ENCODE data around the gene PTGR3.
A peak's percentile ranks its signal among the peaks of the same experiment; 100 is the strongest.

PTGR3 gene

DNA sequence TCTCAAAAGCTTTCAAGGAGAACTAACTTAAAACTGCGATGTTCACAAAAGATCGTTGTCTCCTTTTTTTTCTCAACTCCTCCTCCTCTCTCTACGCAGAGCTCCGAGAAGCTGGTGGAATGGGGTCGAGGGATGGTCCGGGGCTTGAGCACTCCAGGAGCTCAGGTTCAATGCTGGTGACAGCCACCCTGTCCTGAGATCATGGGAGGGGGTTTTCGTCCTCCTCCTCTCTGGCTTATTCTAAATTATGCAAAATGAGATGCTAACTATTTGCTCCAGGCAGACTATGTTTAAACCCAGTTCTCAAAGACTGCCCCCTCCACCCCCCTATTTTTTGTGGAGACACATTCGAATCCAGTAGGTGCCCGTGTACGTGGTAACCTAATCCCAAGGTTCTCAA lies 13.5 kb upstream of the PTGR3 start:
- Histone ChIP-seq H3K79me2 (ENCODE audit: control insufficient read depth, insufficient read depth, low read length, unreplicated experiment) (peaks cover 35% of the 10 kb centered on the region), H3K27me3 (ENCODE audit: insufficient read depth, low read length) (no peaks in the 10 kb centered on the region), H3K27ac (ENCODE audit: low read depth, low read length) (no peak overlapping the region), H3K4me3 (ENCODE audit: low read depth, low read length) (no peak overlapping the region), H3K36me3 (ENCODE audit: insufficient read depth, low read length) (no peaks in the 10 kb centered on the region), H3K4me1 (ENCODE audit: control insufficient read depth, insufficient read depth, low read length, unreplicated experiment) (peaks cover 30% of the 10 kb centered on the region), H2AFZ (ENCODE audit: low read length, unreplicated experiment) (no peak overlapping the region)

GRCh38 chr18:75221897-75222296 lies 13.0 kb upstream of the PTGR3 start:
- Histone ChIP-seq H3K79me2 (ENCODE audit: control insufficient read depth, insufficient read depth, low read length, unreplicated experiment) (peaks cover 39% of the 10 kb centered on the region), H3K4me3 (ENCODE audit: low read depth, low read length) (no peak overlapping the region), H3K4me1 (ENCODE audit: control insufficient read depth, insufficient read depth, low read length, unreplicated experiment) (peaks cover 30% of the 10 kb centered on the region), H3K36me3 (ENCODE audit: insufficient read depth, low read length) (no peaks in the 10 kb centered on the region), H2AFZ (ENCODE audit: low read length, unreplicated experiment) (no peak overlapping the region), H3K27me3 (ENCODE audit: insufficient read depth, low read length) (no peaks in the 10 kb centered on the region), H3K27ac (ENCODE audit: low read depth, low read length) (no peak overlapping the region)

- H3K4me3 ChIP-seq (ENCODE audit: low read depth, low read length): peak overlapping the region; percentile 50; the same call in 1 of the 2 replicates
- H3K79me2 ChIP-seq (ENCODE audit: control insufficient read depth, insufficient read depth, low read length, unreplicated experiment): peaks cover 40% of the 10 kb centered on the region
- H3K4me1 ChIP-seq (ENCODE audit: control insufficient read depth, insufficient read depth, low read length, unreplicated experiment): peaks cover 31% of the 10 kb centered on the region
- no peaks in the 10 kb centered on the region for H3K27me3 ChIP-seq (ENCODE audit: insufficient read depth, low read length)
- no peaks in the 10 kb centered on the region for H3K36me3 ChIP-seq (ENCODE audit: insufficient read depth, low read length)
- no peak overlapping the region for H2AFZ ChIP-seq (ENCODE audit: low read length, unreplicated experiment)
- H3K27ac ChIP-seq (ENCODE audit: low read depth, low read length): no peak overlapping the region
Observed at GRCh38 chr18:75221397-75221796, 12.5 kb upstream of the PTGR3 start.

- peaks cover 42% of the 10 kb centered on the region for H3K79me2 ChIP-seq (ENCODE audit: control insufficient read depth, insufficient read depth, low read length, unreplicated experiment)
Observed at GRCh38 chr18:75220551-75221355, 11.8 kb upstream of the PTGR3 start.

GRCh38 chr18:75219745-75220375 lies 10.9 kb upstream of the PTGR3 start:
- peaks cover 38% of the 10 kb centered on the region for H3K4me1 ChIP-seq (ENCODE audit: control insufficient read depth, insufficient read depth, low read length, unreplicated experiment)
- peaks cover 51% of the 10 kb centered on the region for H3K79me2 ChIP-seq (ENCODE audit: control insufficient read depth, insufficient read depth, low read length, unreplicated experiment)
- H3K36me3 ChIP-seq (ENCODE audit: insufficient read depth, low read length): no peaks in the 10 kb centered on the region
- no peak overlapping the region for H3K4me3 ChIP-seq (ENCODE audit: low read depth, low read length)
- H2AFZ ChIP-seq (ENCODE audit: low read length, unreplicated experiment): no peak overlapping the region
- no peaks in the 10 kb centered on the region for H3K27me3 ChIP-seq (ENCODE audit: insufficient read depth, low read length)
- H3K27ac ChIP-seq (ENCODE audit: low read depth, low read length): no peak overlapping the region

More at GRCh38 chr18:75220551-75221355, 11.8 kb upstream of the PTGR3 start:
- Histone ChIP-seq H3K36me3 (ENCODE audit: insufficient read depth, low read length) (no peaks in the 10 kb centered on the region), H3K4me1 (ENCODE audit: control insufficient read depth, insufficient read depth, low read length, unreplicated experiment) (peaks cover 31% of the 10 kb centered on the region), H2AFZ (ENCODE audit: low read length, unreplicated experiment) (no peak overlapping the region), H3K4me3 (ENCODE audit: low read depth, low read length) (peak overlapping the region; percentile 50), H3K27me3 (ENCODE audit: insufficient read depth, low read length) (no peaks in the 10 kb centered on the region), H3K27ac (ENCODE audit: low read depth, low read length) (no peak overlapping the region)

GRCh38 chr18:75218065-75218923 lies 9.4 kb upstream of the PTGR3 start:
- Histone ChIP-seq H3K27me3 (ENCODE audit: insufficient read depth, low read length) (no peaks in the 10 kb centered on the region), H3K27ac (ENCODE audit: low read depth, low read length) (no peak overlapping the region), H2AFZ (ENCODE audit: low read length, unreplicated experiment) (no peak overlapping the region), H3K4me3 (ENCODE audit: low read depth, low read length) (no peak overlapping the region), H3K36me3 (ENCODE audit: insufficient read depth, low read length) (no peaks in the 10 kb centered on the region), H3K4me1 (ENCODE audit: control insufficient read depth, insufficient read depth, low read length, unreplicated experiment) (peaks cover 44% of the 10 kb centered on the region), H3K79me2 (ENCODE audit: control insufficient read depth, insufficient read depth, low read length, unreplicated experiment) (peaks cover 46% of the 10 kb centered on the region)

- Histone ChIP-seq H3K4me3 (ENCODE audit: low read depth, low read length) (no peak overlapping the region), H2AFZ (ENCODE audit: low read length, unreplicated experiment) (peak overlapping the region; percentile 61), H3K27me3 (ENCODE audit: insufficient read depth, low read length) (no peaks in the 10 kb centered on the region), H3K36me3 (ENCODE audit: insufficient read depth, low read length) (no peaks in the 10 kb centered on the region), H3K4me1 (ENCODE audit: control insufficient read depth, insufficient read depth, low read length, unreplicated experiment) (peaks cover 52% of the 10 kb centered on the region), H3K79me2 (ENCODE audit: control insufficient read depth, insufficient read depth, low read length, unreplicated experiment) (peaks cover 47% of the 10 kb centered on the region), H3K27ac (ENCODE audit: low read depth, low read length) (no peak overlapping the region)
Observed at GRCh38 chr18:75216911-75217689, 8.2 kb upstream of the PTGR3 start.

DNA sequence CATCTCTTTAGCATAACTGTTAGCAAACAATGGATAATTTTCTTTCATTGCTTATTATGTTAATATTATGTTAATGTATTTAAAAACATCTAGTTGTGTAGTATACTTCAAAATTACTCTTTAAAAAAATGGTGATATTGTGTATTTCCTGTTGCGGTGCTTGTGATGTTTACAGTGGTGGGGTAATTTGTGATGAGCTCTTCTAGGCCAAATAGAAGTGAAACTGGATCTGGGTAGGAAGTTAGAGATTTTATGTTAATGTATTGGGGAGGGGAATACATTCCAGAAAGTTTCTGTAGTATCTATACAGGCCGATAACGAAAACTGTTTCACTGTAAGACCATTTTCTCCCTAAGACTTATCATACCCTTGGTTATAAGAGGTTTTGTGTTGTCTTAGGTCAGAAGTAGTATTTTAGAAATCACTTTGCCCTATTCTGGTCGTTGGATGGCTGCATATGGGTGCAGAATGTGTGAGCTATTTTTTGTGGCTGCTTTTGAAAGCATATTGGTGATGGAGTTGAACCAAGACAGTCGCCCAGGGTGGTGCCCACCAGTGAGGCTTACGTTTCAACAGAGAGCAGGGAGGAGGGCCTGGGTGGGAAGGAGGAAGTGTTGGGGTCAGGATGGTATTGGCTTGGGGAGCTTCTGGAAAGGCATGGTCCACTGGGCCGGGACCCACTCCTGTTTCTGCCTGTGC lies 7.4 kb upstream of the PTGR3 start:
- peak overlapping the region; percentile 61 for H2AFZ ChIP-seq (ENCODE audit: low read length, unreplicated experiment)
- peak overlapping the region; percentile 20; the same call in 1 of the 2 replicates for H3K4me3 ChIP-seq (ENCODE audit: low read depth, low read length)
- H3K36me3 ChIP-seq (ENCODE audit: insufficient read depth, low read length): no peaks in the 10 kb centered on the region
- no peak overlapping the region for H3K27ac ChIP-seq (ENCODE audit: low read depth, low read length)
- no peaks in the 10 kb centered on the region for H3K27me3 ChIP-seq (ENCODE audit: insufficient read depth, low read length)
- H3K4me1 ChIP-seq (ENCODE audit: control insufficient read depth, insufficient read depth, low read length, unreplicated experiment): peaks cover 49% of the 10 kb centered on the region
- peaks cover 51% of the 10 kb centered on the region for H3K79me2 ChIP-seq (ENCODE audit: control insufficient read depth, insufficient read depth, low read length, unreplicated experiment)

DNA sequence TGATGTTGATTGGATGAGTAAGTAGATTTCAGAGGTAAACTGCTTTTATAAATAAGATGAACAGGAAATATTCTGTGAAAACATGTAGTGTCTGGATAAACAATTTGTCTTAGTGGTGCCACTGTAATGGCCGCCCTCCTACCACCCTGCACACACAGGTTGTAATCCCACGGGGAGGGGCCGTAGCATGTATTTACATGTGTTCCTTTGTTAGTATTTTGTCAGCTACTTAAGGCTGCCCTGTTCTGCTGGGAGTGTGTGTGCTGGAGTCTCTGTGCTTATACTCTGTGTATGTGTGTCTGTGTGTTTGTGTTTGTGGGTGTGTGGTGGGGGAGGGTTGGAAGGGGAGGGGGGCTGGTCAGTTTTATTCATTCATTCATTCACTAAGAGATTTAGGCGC lies 6.7 kb upstream of the PTGR3 start:
- Histone ChIP-seq H3K36me3 (ENCODE audit: insufficient read depth, low read length) (no peaks in the 10 kb centered on the region), H2AFZ (ENCODE audit: low read length, unreplicated experiment) (peak overlapping the region; percentile 12), H3K27ac (ENCODE audit: low read depth, low read length) (no peak overlapping the region), H3K4me3 (ENCODE audit: low read depth, low read length) (no peak overlapping the region), H3K27me3 (ENCODE audit: insufficient read depth, low read length) (no peaks in the 10 kb centered on the region), H3K4me1 (ENCODE audit: control insufficient read depth, insufficient read depth, low read length, unreplicated experiment) (peaks cover 42% of the 10 kb centered on the region), H3K79me2 (ENCODE audit: control insufficient read depth, insufficient read depth, low read length, unreplicated experiment) (peaks cover 47% of the 10 kb centered on the region)
